ENCODE results near the gene SMCO2.
"Not testable (repeated sequence)": the region's sequence is repeated elsewhere in the genome, so short reads cannot be mapped to it uniquely, and the experiment has no call there.

SMCO2 gene

GRCh38 chr12:27537855-27538675 is 91.5 kb downstream of the SMCO2 start:
- no peaks in the 10 kb centered on the region for H3K36me3 ChIP-seq (ENCODE audit: control insufficient read depth, insufficient read depth, low read length)
- no peaks in the 10 kb centered on the region for H3K27me3 ChIP-seq (ENCODE audit: insufficient read depth, low read length, poor library complexity)

GRCh38 chr12:27539191-27539631 is 92.7 kb downstream of the SMCO2 start:
- Histone ChIP-seq H3K9ac (ENCODE audit: low read length) (no peak overlapping the region), H3K27me3 (ENCODE audit: insufficient read depth, low read length, poor library complexity) (no peaks in the 10 kb centered on the region), H4K8ac (ENCODE audit: low read depth, low read length) (no peak overlapping the region), H3K4me1 (ENCODE audit: control insufficient read depth, low read depth, low read length) (peaks cover 10% of the 10 kb centered on the region), H3K56ac (ENCODE audit: low read length) (no peak overlapping the region), H3K36me3 (ENCODE audit: control insufficient read depth, insufficient read depth, low read length) (no peaks in the 10 kb centered on the region), H3K4ac (ENCODE audit: low read depth, low read length) (no peak overlapping the region), H2AK5ac (ENCODE audit: low read length) (no peak overlapping the region), H3K27ac (ENCODE audit: low read depth, low read length) (no peak overlapping the region), H4K5ac (ENCODE audit: low read length) (no peak overlapping the region), H3K79me1 (ENCODE audit: low read length) (peaks cover 27% of the 10 kb centered on the region), H3K4me3 (ENCODE audit: low read length) (no peak overlapping the region), H3K79me2 (ENCODE audit: control insufficient read depth, insufficient read depth, low read length) (peaks cover 65% of the 10 kb centered on the region), H3K23ac (ENCODE audit: low read length) (no peak overlapping the region), H2BK5ac (ENCODE audit: low read length) (no peak overlapping the region), H3K4me2 (ENCODE audit: low read length) (no peak overlapping the region), H2BK15ac (replicated peaks; ENCODE audit: low read depth) (no peak overlapping the region), H2BK120ac (ENCODE audit: low read depth, low read length) (no peak overlapping the region), H3K18ac (ENCODE audit: low read length) (no peak overlapping the region)
- DNase-seq: peak; percentile 57
- WGBS (ENCODE audit: extremely low coverage, insufficient coverage, low lambda C conversion rate): no CpG with 5 or more reads among the region's 4 CpGs

More at GRCh38 chr12:27537855-27538675, 91.5 kb downstream of the SMCO2 start:
- H3K79me2 ChIP-seq (ENCODE audit: control insufficient read depth, insufficient read depth, low read length): peaks cover 72% of the 10 kb centered on the region
- H2BK120ac ChIP-seq (ENCODE audit: low read depth, low read length): no peak overlapping the region
- H2BK5ac ChIP-seq (ENCODE audit: low read length): no peak overlapping the region
- no peak overlapping the region for H3K4me2 ChIP-seq (ENCODE audit: low read length)
- no peak overlapping the region for H2BK15ac ChIP-seq (replicated peaks; ENCODE audit: low read depth)
- no peak overlapping the region for H3K23ac ChIP-seq (ENCODE audit: low read length)
- no peak overlapping the region for H3K56ac ChIP-seq (ENCODE audit: low read length)
- H3K27ac ChIP-seq (ENCODE audit: low read depth, low read length): no peak overlapping the region
- no peak overlapping the region for H4K8ac ChIP-seq (ENCODE audit: low read depth, low read length)
- no peak overlapping the region for H3K4me3 ChIP-seq (ENCODE audit: low read length)
- no peak for DNase-seq
- no peak overlapping the region for H2AK5ac ChIP-seq (ENCODE audit: low read length)
- peaks cover 13% of the 10 kb centered on the region for H3K4me1 ChIP-seq (ENCODE audit: control insufficient read depth, low read depth, low read length)
- peaks cover 35% of the 10 kb centered on the region for H3K79me1 ChIP-seq (ENCODE audit: low read length)
- H3K18ac ChIP-seq (ENCODE audit: low read length): no peak overlapping the region
- H3K9ac ChIP-seq (ENCODE audit: low read length): no peak overlapping the region
- H4K5ac ChIP-seq (ENCODE audit: low read length): no peak overlapping the region
- no CpG with 5 or more reads among the region's 8 CpGs for WGBS (ENCODE audit: extremely low coverage, insufficient coverage, low lambda C conversion rate)
- H3K4ac ChIP-seq (ENCODE audit: low read depth, low read length): no peak overlapping the region

- DNase-seq: peak; percentile 91
- H2BK15ac ChIP-seq (replicated peaks; ENCODE audit: low read depth): no peak overlapping the region
- 100% methylated on average over 1 of the region's 8 CpGs for WGBS (ENCODE audit: extremely low coverage, insufficient coverage, low lambda C conversion rate)
- H2AK5ac ChIP-seq (ENCODE audit: low read length): no peak overlapping the region
- no peak overlapping the region for H3K27ac ChIP-seq (ENCODE audit: low read depth, low read length)
- no peak overlapping the region for H3K18ac ChIP-seq (ENCODE audit: low read length)
- no peak overlapping the region for H3K23ac ChIP-seq (ENCODE audit: low read length)
- H3K4me1 ChIP-seq (ENCODE audit: control insufficient read depth, low read depth, low read length): peaks cover 10% of the 10 kb centered on the region
- H3K36me3 ChIP-seq (ENCODE audit: control insufficient read depth, insufficient read depth, low read length): no peaks in the 10 kb centered on the region
- peaks cover 57% of the 10 kb centered on the region for H3K79me2 ChIP-seq (ENCODE audit: control insufficient read depth, insufficient read depth, low read length)
- no peak overlapping the region for H3K56ac ChIP-seq (ENCODE audit: low read length)
- no peak overlapping the region for H4K5ac ChIP-seq (ENCODE audit: low read length)
- peaks cover 24% of the 10 kb centered on the region for H3K79me1 ChIP-seq (ENCODE audit: low read length)
- no peak overlapping the region for H3K4ac ChIP-seq (ENCODE audit: low read depth, low read length)
- no peak overlapping the region for H2BK5ac ChIP-seq (ENCODE audit: low read length)
- no peak overlapping the region for H2BK120ac ChIP-seq (ENCODE audit: low read depth, low read length)
- H3K4me3 ChIP-seq (ENCODE audit: low read length): no peak overlapping the region
- H3K27me3 ChIP-seq (ENCODE audit: insufficient read depth, low read length, poor library complexity): no peaks in the 10 kb centered on the region
- H3K9ac ChIP-seq (ENCODE audit: low read length): no peak overlapping the region
- no peak overlapping the region for H3K4me2 ChIP-seq (ENCODE audit: low read length)
- H4K8ac ChIP-seq (ENCODE audit: low read depth, low read length): no peak overlapping the region
These were observed 94.6 kb downstream of the SMCO2 start for GRCh38 chr12:27541031-27541719.

GRCh38 chr12:27542628-27543027 is 96.1 kb downstream of the SMCO2 start:
- H3K18ac ChIP-seq (ENCODE audit: low read length): no peak overlapping the region
- no peak overlapping the region for H3K4me2 ChIP-seq (ENCODE audit: low read length)
- peaks cover 31% of the 10 kb centered on the region for H3K79me1 ChIP-seq (ENCODE audit: low read length)
- H3K23ac ChIP-seq (ENCODE audit: low read length): no peak overlapping the region
- H3K4ac ChIP-seq (ENCODE audit: low read depth, low read length): no peak overlapping the region
- H2BK5ac ChIP-seq (ENCODE audit: low read length): no peak overlapping the region
- no peak overlapping the region for H3K4me3 ChIP-seq (ENCODE audit: low read length)
- H4K5ac ChIP-seq (ENCODE audit: low read length): no peak overlapping the region
- WGBS (ENCODE audit: extremely low coverage, insufficient coverage, low lambda C conversion rate): no CpG with 5 or more reads among the region's 5 CpGs
- H3K27ac ChIP-seq (ENCODE audit: low read depth, low read length): no peak overlapping the region
- no peak overlapping the region for H3K56ac ChIP-seq (ENCODE audit: low read length)
- peak; percentile 46 for DNase-seq
- no peak overlapping the region for H3K9ac ChIP-seq (ENCODE audit: low read length)
- no peak overlapping the region for H2AK5ac ChIP-seq (ENCODE audit: low read length)
- H3K36me3 ChIP-seq (ENCODE audit: control insufficient read depth, insufficient read depth, low read length): no peaks in the 10 kb centered on the region
- no peaks in the 10 kb centered on the region for H3K27me3 ChIP-seq (ENCODE audit: insufficient read depth, low read length, poor library complexity)
- H3K79me2 ChIP-seq (ENCODE audit: control insufficient read depth, insufficient read depth, low read length): peaks cover 61% of the 10 kb centered on the region
- no peak overlapping the region for H2BK15ac ChIP-seq (replicated peaks; ENCODE audit: low read depth)
- H4K8ac ChIP-seq (ENCODE audit: low read depth, low read length): no peak overlapping the region
- H2BK120ac ChIP-seq (ENCODE audit: low read depth, low read length): no peak overlapping the region
- peaks cover 10% of the 10 kb centered on the region for H3K4me1 ChIP-seq (ENCODE audit: control insufficient read depth, low read depth, low read length)

GRCh38 chr12:27544858-27545257 is 98.3 kb downstream of the SMCO2 start:
- not testable (repeated sequence) for H2BK120ac ChIP-seq (ENCODE audit: low read depth, low read length); H2BK15ac ChIP-seq (replicated peaks; ENCODE audit: low read depth); H4K5ac ChIP-seq (ENCODE audit: low read length); H3K18ac ChIP-seq (ENCODE audit: low read length); H3K27me3 ChIP-seq (ENCODE audit: insufficient read depth, low read length, poor library complexity); H2AK5ac ChIP-seq (ENCODE audit: low read length); H4K8ac ChIP-seq (ENCODE audit: low read depth, low read length); H3K9ac ChIP-seq (ENCODE audit: low read length); DNase-seq; H3K23ac ChIP-seq (ENCODE audit: low read length); H3K4me1 ChIP-seq (ENCODE audit: control insufficient read depth, low read depth, low read length); H3K56ac ChIP-seq (ENCODE audit: low read length); H3K36me3 ChIP-seq (ENCODE audit: control insufficient read depth, insufficient read depth, low read length); H2BK5ac ChIP-seq (ENCODE audit: low read length); H3K4ac ChIP-seq (ENCODE audit: low read depth, low read length); H3K27ac ChIP-seq (ENCODE audit: low read depth, low read length); H3K4me2 ChIP-seq (ENCODE audit: low read length); H3K4me3 ChIP-seq (ENCODE audit: low read length)
- peaks cover 37% of the 10 kb centered on the region for H3K79me1 ChIP-seq (ENCODE audit: low read length)
- no CpG with 5 or more reads among the region's 1 CpG for WGBS (ENCODE audit: extremely low coverage, insufficient coverage, low lambda C conversion rate)
- peaks cover 52% of the 10 kb centered on the region for H3K79me2 ChIP-seq (ENCODE audit: control insufficient read depth, insufficient read depth, low read length)
